SU-DHL-6 (cell line): Measurements from ENCODE around the gene BCAS1.
"Not testable (repeated sequence)": the region's sequence is repeated elsewhere in the genome, so short reads cannot be mapped to it uniquely, and the experiment has no call there.

ENCODE experiments used
- H2AFZ ChIP-seq: fragments of 200-600 bp; sonication (generic); 2 replicates; pipeline ENCODE4 v1.6.1; 2014; ENCODE audit warnings: low read depth, mild to moderate bottlenecking, moderate library complexity, mixed read lengths, antibody characterized with exemption, low read length; ENCODE audit not compliant: severe bottlenecking
- H3F3A ChIP-seq: fragments of 200-600 bp; shearing (Covaris generic); 2 replicates; pipeline ENCODE4 v1.6.0; 2016; ENCODE audit warnings: antibody characterized with exemption, mild to moderate bottlenecking; ENCODE audit not compliant: insufficient read depth
- H3K27ac ChIP-seq: fragments of 200-600 bp; sonication (generic); 2 replicates; pipeline ENCODE4 v1.5.1; 2016; ENCODE audit warnings: low read depth, mild to moderate bottlenecking, low read length, moderate library complexity, mixed read lengths
- H3K27me3 ChIP-seq: fragments of 200-600 bp; sonication (generic), shearing (Covaris generic); 2 replicates; pipeline ENCODE4 v1.6.0; 2014; ENCODE audit warnings: mild to moderate bottlenecking, low read length
- H3K36me3 ChIP-seq: fragments of 200-600 bp; sonication (generic); 2 replicates; pipeline ENCODE4 v1.6.1; 2014; ENCODE audit warnings: mild to moderate bottlenecking, low read length, mixed read lengths
- H3K4me2 ChIP-seq: fragments of 300-600, 200-600 bp; shearing (Covaris generic), sonication (generic); 2 replicates; pipeline ENCODE4 v1.6.0; 2014; ENCODE audit warnings: low read length, low read depth, mild to moderate bottlenecking; ENCODE audit not compliant: poor library complexity, severe bottlenecking
- H3K4me3 ChIP-seq: fragments of 200-600 bp; sonication (generic); 2 replicates; pipeline ENCODE4 v1.5.1; 2014; ENCODE audit warnings: antibody characterized with exemption, low read length, mild to moderate bottlenecking, mixed read lengths; ENCODE audit not compliant: insufficient read depth, poor library complexity, severe bottlenecking
- H3K79me2 ChIP-seq: fragments of 200-600 bp; sonication (generic); 2 replicates; pipeline ENCODE4 v1.6.1; 2014; ENCODE audit warnings: mild to moderate bottlenecking, low read length, moderate library complexity; ENCODE audit not compliant: insufficient read depth
- H3K9ac ChIP-seq: fragments of 200-600 bp; sonication (generic); 2 replicates; pipeline ENCODE4 v1.7.0; 2014; ENCODE audit warnings: mild to moderate bottlenecking, low read length
- H3K9me2 ChIP-seq: fragments of 200-600 bp; sonication (generic); replicated peaks from 2 replicates; pipeline ENCODE4 v1.6.1; 2014; ENCODE audit warnings: low read length; ENCODE audit not compliant: insufficient read depth
- H3K9me3 ChIP-seq: fragments of 200-600 bp; sonication (generic); 2 replicates; pipeline ENCODE4 v1.6.1; 2014; ENCODE audit warnings: low read length, mixed read lengths; ENCODE audit not compliant: insufficient read depth
- H4K20me1 ChIP-seq: fragments of 200-600 bp; sonication (generic); 2 replicates; pipeline ENCODE4 v1.6.1; 2014; ENCODE audit warnings: low read depth, mild to moderate bottlenecking, antibody characterized with exemption, low read length, moderate library complexity, mixed read lengths
- CTCF ChIP-seq: fragments of 200-600 bp; sonication (generic); IDR thresholded peaks from one replicate; pipeline ENCODE4 v1.5.1; 2017; ENCODE audit warnings: antibody characterized with exemption, mild to moderate bottlenecking, low read length, moderate library complexity; ENCODE audit not compliant: insufficient read depth, poor library complexity, severe bottlenecking
- EZH2phosphoT487 ChIP-seq: fragments of 200-600 bp; sonication (generic), shearing (Covaris generic); conservative IDR thresholded peaks from 2 replicates; pipeline ENCODE4 v1.6.1; 2018; ENCODE audit warnings: mild to moderate bottlenecking, antibody characterized with exemption, low read length, moderate library complexity, mixed read lengths

The BCAS1 gene

DNA sequence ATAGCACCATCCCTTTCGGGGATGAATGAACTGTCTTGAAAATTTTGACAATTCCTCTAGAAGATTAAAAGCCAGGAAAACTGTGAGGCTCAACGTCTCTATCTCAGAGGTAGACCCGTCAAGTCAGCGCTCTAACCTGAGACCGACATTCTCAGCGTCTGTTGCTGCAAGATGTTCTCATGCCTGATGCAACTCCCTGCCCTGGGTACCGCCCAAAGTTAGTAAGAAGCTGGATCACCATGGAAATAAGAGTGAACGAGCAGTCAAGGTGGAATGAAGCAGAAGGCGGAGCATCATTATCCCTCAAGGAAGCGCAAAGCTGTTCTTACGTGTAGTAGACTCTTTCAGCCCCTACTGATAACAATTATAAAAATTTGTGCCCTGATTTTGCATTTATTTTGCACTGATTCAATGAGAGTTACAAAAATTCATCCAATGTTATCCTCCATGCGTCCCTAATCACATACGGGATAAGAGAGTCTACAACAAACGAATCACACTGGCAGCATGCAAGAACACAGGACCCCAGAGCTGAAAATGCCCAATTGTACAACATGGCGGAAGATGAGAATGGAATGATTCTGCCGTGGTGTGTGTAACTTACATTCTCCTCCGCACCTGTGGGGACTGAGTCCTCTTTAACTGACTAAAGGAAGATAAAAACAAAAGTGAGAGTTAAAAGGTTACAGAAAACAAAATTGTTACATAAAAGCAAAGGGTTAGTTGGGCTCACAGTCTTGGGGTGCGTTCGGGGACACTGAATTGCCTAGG is 95.4 kb downstream of the BCAS1 start:
- Histone ChIP-seq H3K4me3 (no peak overlapping the region), H3K27me3 (no peaks in the 10 kb centered on the region), H3K36me3 (no peaks in the 10 kb centered on the region), H3K9ac (no peak overlapping the region), H4K20me1 (no peaks in the 10 kb centered on the region), H3K27ac (no peak overlapping the region), H3K9me3 (0 out of 2 replicates have a peak, but pooled peaks cover 4% of the 10 kb centered on the region), H3K79me2 (no peaks in the 10 kb centered on the region), H3K9me2 (no peaks in the 10 kb centered on the region), H3K4me2 (no peak overlapping the region), H3F3A (no peaks in the 10 kb centered on the region), H2AFZ (no peak overlapping the region)
- TF ChIP-seq CTCF (no peak), EZH2phosphoT487 (no peak)

DNA sequence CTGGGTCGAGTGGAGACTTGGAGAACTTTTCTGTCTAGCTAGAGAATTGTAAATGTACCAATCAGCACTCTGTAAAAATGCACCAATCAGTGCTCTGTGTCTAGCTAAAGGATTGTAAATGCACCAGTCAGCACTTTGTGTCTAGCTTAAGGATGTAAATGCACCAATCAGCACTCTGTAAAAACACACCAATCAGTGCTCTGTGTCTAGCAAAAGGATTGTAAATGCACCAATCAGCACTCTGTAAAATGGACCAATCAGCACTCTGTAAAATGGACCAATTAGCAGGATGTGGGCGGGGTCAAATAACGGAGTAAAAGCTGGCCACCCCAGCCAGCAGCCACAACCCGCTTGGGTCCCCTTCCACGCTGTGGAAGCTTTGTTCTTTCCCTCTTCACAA is 96.5 kb downstream of the BCAS1 start:
- H3K27ac ChIP-seq, H3K79me2 ChIP-seq, H3F3A ChIP-seq, H4K20me1 ChIP-seq, H3K9me2 ChIP-seq, H3K9ac ChIP-seq, H3K9me3 ChIP-seq, H3K4me2 ChIP-seq, H3K4me3 ChIP-seq, H3K36me3 ChIP-seq, H3K27me3 ChIP-seq, H2AFZ ChIP-seq: not testable (repeated sequence)

GRCh38 chr20:53972179-53972578 is 98.2 kb downstream of the BCAS1 start:
- Histone ChIP-seq H2AFZ (no peak overlapping the region), H3K36me3 (no peaks in the 10 kb centered on the region), H3K4me3 (no peak overlapping the region), H3K27me3 (no peaks in the 10 kb centered on the region), H3K79me2 (no peaks in the 10 kb centered on the region), H3K27ac (no peak overlapping the region), H3F3A (no peaks in the 10 kb centered on the region), H3K9me3 (0 out of 2 replicates have a peak, but pooled peaks cover 4% of the 10 kb centered on the region), H3K9me2 (no peaks in the 10 kb centered on the region), H3K4me2 (no peak overlapping the region), H3K9ac (no peak overlapping the region), H4K20me1 (no peaks in the 10 kb centered on the region)
- TF ChIP-seq EZH2phosphoT487 (no peak), CTCF (no peak)

DNA sequence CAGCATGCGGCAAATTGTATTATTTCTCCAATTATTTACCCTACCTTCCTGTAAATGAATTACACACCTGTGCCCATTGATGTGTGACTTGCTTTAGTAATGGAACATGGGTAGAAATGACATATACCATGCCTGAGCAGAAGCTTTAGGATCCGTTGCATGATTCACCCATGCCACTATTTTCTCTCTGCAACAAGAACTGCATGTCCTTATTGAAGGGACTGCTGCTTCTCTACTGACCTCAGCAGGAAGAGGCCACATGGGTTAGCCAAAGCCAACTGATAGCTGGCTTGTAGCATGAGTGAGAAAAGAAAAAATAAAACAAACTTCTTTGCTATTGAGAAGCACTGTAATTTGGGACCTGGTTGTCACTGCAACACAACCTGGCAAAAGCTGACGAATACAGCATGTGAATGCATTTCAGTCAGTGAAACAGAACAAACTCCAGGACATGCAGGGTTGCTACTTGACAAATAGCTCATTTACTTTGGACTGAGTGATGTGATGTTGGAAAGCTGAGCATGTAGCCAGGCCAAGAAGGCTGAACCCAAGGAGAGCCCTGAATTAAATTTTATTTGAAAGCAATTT is 99.2 kb downstream of the BCAS1 start:
- Histone ChIP-seq H3K27ac (no peak overlapping the region), H3K9me2 (no peaks in the 10 kb centered on the region), H4K20me1 (no peaks in the 10 kb centered on the region), H3K9ac (no peak overlapping the region), H3K79me2 (no peaks in the 10 kb centered on the region), H3K9me3 (0 out of 2 replicates have a peak, but pooled peaks cover 4% of the 10 kb centered on the region), H3F3A (no peaks in the 10 kb centered on the region), H3K4me2 (no peak overlapping the region), H3K4me3 (no peak overlapping the region), H3K36me3 (no peaks in the 10 kb centered on the region), H2AFZ (no peak overlapping the region), H3K27me3 (no peaks in the 10 kb centered on the region)
- no peak for TF ChIP-seq CTCF
- no peak for TF ChIP-seq EZH2phosphoT487
